Activated CD4-positive, CD25-positive, alpha-beta regulatory T cell treated with anti-CD3 and anti-CD28 coated beads, Interleukin-2, amount 50 U/mL, for 24 hours (primary cell): ENCODE measurements around the gene LRP5.

Experiments
- ATAC-seq, 2 donors: fragments of 150-1000 bp; cut with Tn5 transposase; one replicate each; pipeline ENCODE4 v1.10.0; 2021; ENCODE audit warnings: mild to moderate bottlenecking in 1 of 2, moderate library complexity in 1 of 2

LRP5 gene

GRCh38 chr11:68312117-68312779 is at the start of gene LRP5:
LRP5 (plus strand) TSS chr11:68312591; CDS start chr11:68312715, 124 bp downstream.
- ATAC-seq, result peak; percentile 25 to 52

- no peak for ATAC-seq
These were observed 48.9 kb upstream of the LRP5 start for GRCh38 chr11:68263444-68264035.

GRCh38 chr11:68264244-68264643 is 48.1 kb upstream of the LRP5 start:
- ATAC-seq, result no peak

- no peak for ATAC-seq
These were observed 47.5 kb upstream of the LRP5 start for GRCh38 chr11:68264741-68265540.

GRCh38 chr11:68266121-68266891 is 46.1 kb upstream of the LRP5 start:
- no peak for ATAC-seq

- ATAC-seq, result no peak
These were observed 45.2 kb upstream of the LRP5 start for GRCh38 chr11:68266936-68267880.

GRCh38 chr11:68267881-68268240 is 44.5 kb upstream of the LRP5 start:
- ATAC-seq, result no peak

- no peak for ATAC-seq
These were observed 42.8 kb upstream of the LRP5 start for GRCh38 chr11:68269414-68270081.

- ATAC-seq, result no peak
These were observed 42.0 kb upstream of the LRP5 start for GRCh38 chr11:68270196-68271022.

- peak; percentile 18 to 33 for ATAC-seq
These were observed 41.2 kb upstream of the LRP5 start for GRCh38 chr11:68271023-68271780.

- peak; percentile 96 for ATAC-seq
These were observed 40.4 kb upstream of the LRP5 start, which contains the start of gene C11orf24 for GRCh38 chr11:68271781-68272608. C11orf24 (minus strand) TSS chr11:68271973; CDS start chr11:68263767, 8,206 bp downstream.

GRCh38 chr11:68273026-68273738 is 39.2 kb upstream of the LRP5 start:
- ATAC-seq, result no peak

- ATAC-seq, result no peak
These were observed 38.1 kb upstream of the LRP5 start for GRCh38 chr11:68274306-68274705.

GRCh38 chr11:68275721-68276507 is 36.5 kb upstream of the LRP5 start:
- no peak for ATAC-seq

- no peak for ATAC-seq
These were observed 35.5 kb upstream of the LRP5 start for GRCh38 chr11:68276861-68277260.

GRCh38 chr11:68279676-68280075 is 32.7 kb upstream of the LRP5 start:
- no peak for ATAC-seq
